ENCODE data around the gene GALNT12.

Gene GALNT12

DNA sequence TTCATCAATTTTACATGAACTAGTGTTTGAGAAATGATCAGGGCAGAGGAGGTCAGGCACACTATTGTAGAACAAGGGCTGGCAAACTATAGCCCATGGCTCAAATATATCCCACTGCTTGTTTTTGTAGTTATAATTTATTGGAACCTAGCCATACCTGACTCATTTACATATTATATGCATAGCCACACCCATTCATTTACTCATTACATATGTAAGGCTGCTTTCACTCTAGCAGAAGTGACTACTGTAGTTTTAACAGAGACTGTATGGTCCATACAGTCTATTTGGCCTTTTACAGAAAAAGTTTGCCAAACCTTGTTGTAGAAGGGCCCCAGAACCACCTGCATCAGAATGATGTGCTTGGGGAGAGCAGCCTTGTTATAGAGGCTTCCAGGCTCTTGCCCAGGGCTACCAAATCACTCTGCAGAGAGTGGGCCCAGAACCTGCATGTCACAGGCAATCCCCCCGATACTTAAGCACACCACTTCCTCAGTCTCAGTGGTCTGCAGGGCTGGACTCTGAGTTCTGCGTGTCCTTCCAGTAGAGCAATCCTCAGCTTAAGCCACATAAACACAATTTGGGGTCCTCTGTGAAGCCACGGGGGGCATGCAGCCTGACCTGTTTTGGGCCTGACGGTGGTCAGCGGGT lies 17.9 kb upstream of the GALNT12 start:
- Histone ChIP-seq H3K36me3 (ENCODE audit: control insufficient read depth in 2 of 2, insufficient read depth in 1 of 2, low read length in 2 of 2) (peaks cover 3 to 56% of the 10 kb centered on the region in 2 experiments; a peak in 1 of 3 replicates), H3K4me3 (ENCODE audit: low read depth, low read length) (no peak overlapping the region), H3K27ac (ENCODE audit: extremely low read depth, low read depth, low read length) (no peak overlapping the region), H3K4me1 (ENCODE audit: control insufficient read depth, insufficient read depth, low read length) (no peaks in the 10 kb centered on the region), H3K9me3 (ENCODE audit: control insufficient read depth, insufficient read depth, low read depth, low read length) (no peaks in the 10 kb centered on the region)
- no peak for TF ChIP-seq ZSCAN30 (tag by site-specific recombination; IDR thresholded peaks at IDR 0.05)
- no peak for TF ChIP-seq ZXDB (tag by site-specific recombination; IDR thresholded peaks at IDR 0.05)
- no peak for TF ChIP-seq RBAK (tag by site-specific recombination; IDR thresholded peaks at IDR 0.05)
- POLR2A ChIA-PET, result no interaction called here
- CTCF ChIA-PET, result interaction anchor here (0.6 to 4.5 kb wide), 3 partner anchors 14 to 866 kb away, joined by 4 to 39 read pairs (median 16); no protein-coding TSS in a partner anchor

- H3K9me3 ChIP-seq (ENCODE audit: control insufficient read depth, insufficient read depth, low read depth, low read length), result no peaks in the 10 kb centered on the region
- peaks cover 3 to 55% of the 10 kb centered on the region in 2 experiments; a peak in 1 of 3 replicates for H3K36me3 ChIP-seq (ENCODE audit: control insufficient read depth in 2 of 2, insufficient read depth in 1 of 2, low read length in 2 of 2)
- no peak overlapping the region for H3K4me3 ChIP-seq (ENCODE audit: low read depth, low read length)
- ChIA-PET POLR2A (no interaction called here), CTCF (interaction anchor here (0.6 to 4.5 kb wide), 7 partner anchors 12 to 867 kb away, joined by 3 to 39 read pairs (median 6); partner anchors contain the start of gene GALNT12)
- TF ChIP-seq PRDM2 (tag by site-specific recombination; IDR thresholded peaks at IDR 0.05; ENCODE audit: borderline replicate concordance), result no peak
- TF ChIP-seq PRDM1 (tag by site-specific recombination; IDR thresholded peaks at IDR 0.05), result no peak
- no peak for TF ChIP-seq SETDB1 (IDR thresholded peaks at IDR 0.05; ENCODE audit: insufficient read length, low read length)
- no peak for TF ChIP-seq GLIS2 (tag by site-specific recombination; IDR thresholded peaks at IDR 0.05)
- TF ChIP-seq ZNF350 (tag by site-specific recombination; IDR thresholded peaks at IDR 0.05), result no peak
- no peak for TF ChIP-seq ZBTB20 (tag by site-specific recombination; IDR thresholded peaks at IDR 0.05)
- no peak for TF ChIP-seq ZNF184 (tag by site-specific recombination; IDR thresholded peaks at IDR 0.05)
- TF ChIP-seq SP2 (tag by site-specific recombination; IDR thresholded peaks at IDR 0.05), result no peak
- TF ChIP-seq ZNF654 (tag by site-specific recombination; IDR thresholded peaks at IDR 0.05; ENCODE audit: low read depth), result no peak
- no peak for TF ChIP-seq ZNF311 (tag by site-specific recombination; IDR thresholded peaks at IDR 0.05; ENCODE audit: borderline replicate concordance)
- no peak for TF ChIP-seq OVOL3 (tag by site-specific recombination; IDR thresholded peaks at IDR 0.05)
- no peak for TF ChIP-seq ZNF580 (tag by site-specific recombination; IDR thresholded peaks at IDR 0.05)
- TF ChIP-seq GFI1B (tag by site-specific recombination; IDR thresholded peaks at IDR 0.05), result no peak
- TF ChIP-seq ZFP37 (tag by site-specific recombination; IDR thresholded peaks at IDR 0.05), result no peak
- no peak overlapping the region for H3K27ac ChIP-seq (ENCODE audit: extremely low read depth, low read depth, low read length)
- H3K4me1 ChIP-seq (ENCODE audit: control insufficient read depth, insufficient read depth, low read length), result no peaks in the 10 kb centered on the region
Observed at GRCh38 chr9:98790134-98790841, 17.2 kb upstream of the GALNT12 start.

All from HEK293 (cell line).